H9 (cell line): Measurements from ENCODE around the gene C1QL1. TPM values are rescaled to one million over a fixed set of nuclear protein-coding genes. Genes with fewer than 3 reads are reported as not detected.

Source experiments
- DNase-seq: peaks from one replicate; pipeline ENCODE4 v3.0.0-alpha.2; 2017
- H2AFZ ChIP-seq: one replicate; pipeline ENCODE4 v1.6.1; 2013; ENCODE audit warnings: mild to moderate bottlenecking, low read length, control low read depth, moderate library complexity
- H2AK5ac ChIP-seq: 2 replicates; pipeline ENCODE4 v1.6.1; 2013; ENCODE audit warnings: low read length, control low read depth, mixed read lengths; ENCODE audit not compliant: insufficient read length
- H2BK120ac ChIP-seq: one replicate; pipeline ENCODE4 v1.6.1; 2013; ENCODE audit warnings: low read depth, mild to moderate bottlenecking, low read length, control low read depth, inconsistent platforms; ENCODE audit not compliant: poor library complexity, severe bottlenecking
- H2BK12ac ChIP-seq: 2 replicates; pipeline ENCODE4 v1.6.1; 2013; ENCODE audit warnings: low read length, control low read depth, mixed read lengths, low read depth; ENCODE audit not compliant: insufficient read length
- H2BK15ac ChIP-seq: 2 replicates; pipeline ENCODE4 v1.6.1; 2013; ENCODE audit warnings: low read depth, low read length, control low read depth
- H2BK20ac ChIP-seq: one replicate; pipeline ENCODE4 v1.6.1; 2013; ENCODE audit warnings: low read depth, mild to moderate bottlenecking, low read length, control low read depth, inconsistent platforms; ENCODE audit not compliant: poor library complexity, severe bottlenecking
- H2BK5ac ChIP-seq: 2 replicates; pipeline ENCODE4 v1.6.1; 2013; ENCODE audit warnings: low read length, control low read depth, mixed read lengths; ENCODE audit not compliant: insufficient read length
- H3K14ac ChIP-seq: 2 replicates; pipeline ENCODE4 v1.6.1; 2013; ENCODE audit warnings: low read length, control low read depth; ENCODE audit not compliant: insufficient read depth
- H3K18ac ChIP-seq: 2 replicates; pipeline ENCODE4 v1.6.1; 2013; ENCODE audit warnings: low read depth, mild to moderate bottlenecking, mixed read lengths, low read length, control low read depth; ENCODE audit not compliant: insufficient read length
- H3K23ac ChIP-seq: 2 replicates; pipeline ENCODE4 v1.6.1; 2013; ENCODE audit warnings: low read length, control low read depth, mixed read lengths, low read depth; ENCODE audit not compliant: insufficient read length
- H3K23me2 ChIP-seq: 2 replicates; pipeline ENCODE4 v1.6.1; 2013; ENCODE audit warnings: low read depth, mild to moderate bottlenecking, mixed read lengths, low read length, control low read depth; ENCODE audit not compliant: insufficient read length, poor library complexity, severe bottlenecking
- H3K27ac ChIP-seq: 2 replicates; pipeline ENCODE4 v1.5.1; 2013; ENCODE audit warnings: low read length, control low read depth, mixed read lengths, low read depth; ENCODE audit not compliant: insufficient read length
- H3K27me3 ChIP-seq: 2 replicates; pipeline ENCODE4 v1.6.1; 2013; ENCODE audit warnings: low read length, control low read depth, inconsistent platforms; ENCODE audit not compliant: insufficient read depth
- H3K4ac ChIP-seq: 2 replicates; pipeline ENCODE4 v1.6.1; 2013; ENCODE audit warnings: low read depth, mild to moderate bottlenecking, control low read depth, inconsistent platforms, low read length, moderate library complexity
- H3K4me1 ChIP-seq: 2 replicates; pipeline ENCODE4 v1.6.1; 2013; ENCODE audit warnings: low read length, control low read depth, inconsistent platforms; ENCODE audit not compliant: insufficient read depth
- H3K4me2 ChIP-seq: 2 replicates; pipeline ENCODE4 v1.6.1; 2013; ENCODE audit warnings: low read length, control low read depth, mixed read lengths; ENCODE audit not compliant: insufficient read length, insufficient read depth
- H3K56ac ChIP-seq: 2 replicates; pipeline ENCODE4 v1.6.1; 2013; ENCODE audit warnings: low read depth, mild to moderate bottlenecking, mixed read lengths, low read length, control low read depth; ENCODE audit not compliant: insufficient read length
- H3K79me1 ChIP-seq: 2 replicates; pipeline ENCODE4 v1.6.1; 2013; ENCODE audit warnings: low read depth, mild to moderate bottlenecking, moderate library complexity, low read length, control low read depth, inconsistent platforms; ENCODE audit not compliant: insufficient read depth, poor library complexity, severe bottlenecking
- H3K79me2 ChIP-seq: 2 replicates; pipeline ENCODE4 v1.6.1; 2013; ENCODE audit warnings: low read length, control low read depth, inconsistent platforms; ENCODE audit not compliant: insufficient read depth
- H3K9ac ChIP-seq: 2 replicates; pipeline ENCODE4 v1.6.1; 2013; ENCODE audit warnings: low read length, control low read depth, mixed read lengths; ENCODE audit not compliant: insufficient read length; ENCODE audit errors: extremely low read depth
- H3K9me3 ChIP-seq: one replicate; pipeline ENCODE4 v1.6.1; 2013; ENCODE audit warnings: low read depth, low read length, inconsistent platforms; ENCODE audit not compliant: control insufficient read depth
- H3T11ph ChIP-seq: one replicate; pipeline ENCODE4 v1.6.1; 2013; ENCODE audit warnings: mild to moderate bottlenecking, low read length, control low read depth, inconsistent platforms
- H4K20me1 ChIP-seq: one replicate; pipeline ENCODE4 v1.6.1; 2013; ENCODE audit not compliant: control insufficient read depth, insufficient read length, insufficient read depth
- H4K5ac ChIP-seq: 2 replicates; pipeline ENCODE4 v1.6.1; 2013; ENCODE audit warnings: low read depth, mild to moderate bottlenecking, mixed read lengths, low read length, control low read depth; ENCODE audit not compliant: insufficient read length
- H4K8ac ChIP-seq: replicated peaks from 2 replicates; pipeline ENCODE4 v1.6.1; 2013; ENCODE audit warnings: low read length, control low read depth, mixed read lengths, low read depth; ENCODE audit not compliant: insufficient read length
- H4K91ac ChIP-seq: 2 replicates; pipeline ENCODE4 v1.6.1; 2013; ENCODE audit warnings: low read depth, mild to moderate bottlenecking, moderate library complexity, mixed read lengths, low read length, control low read depth; ENCODE audit not compliant: insufficient read length
- H3K27ac Mint-ChIP-seq, 3 experiments: 2 replicates in 2 of 3; 3 replicates in 1 of 3; pipeline ENCODE4 v1.8.0; 2020 to 2021; ENCODE audit warnings: mixed read lengths in 3 of 3, mild to moderate bottlenecking in 1 of 3, moderate library complexity in 1 of 3
- H3K27me3 Mint-ChIP-seq: 2 replicates; pipeline ENCODE4 v1.8.0; 2021; ENCODE audit warnings: low read depth, mild to moderate bottlenecking, moderate library complexity, mixed read lengths
- H3K36me3 Mint-ChIP-seq, 3 experiments: 2 replicates in 2 of 3; 3 replicates in 1 of 3; pipeline ENCODE4 v1.8.0; 2020 to 2021; ENCODE audit warnings: low read depth in 3 of 3, mixed read lengths in 3 of 3; ENCODE audit not compliant: insufficient read depth in 1 of 3
- H3K4me1 Mint-ChIP-seq, 2 experiments: 2 replicates each; pipeline ENCODE4 v1.8.0; 2020; ENCODE audit warnings: mixed read lengths in 2 of 2
- H3K4me3 Mint-ChIP-seq, 2 experiments: 2 replicates in 1 of 2; 3 replicates in 1 of 2; pipeline ENCODE4 v1.8.0; 2020 to 2021; ENCODE audit warnings: mild to moderate bottlenecking in 2 of 2, mixed read lengths in 2 of 2, moderate library complexity in 1 of 2
- H3K9me3 Mint-ChIP-seq, 2 experiments: 2 replicates in 1 of 2; 3 replicates in 1 of 2; pipeline ENCODE4 v1.8.0; 2020; ENCODE audit warnings: mild to moderate bottlenecking in 2 of 2, mixed read lengths in 2 of 2, moderate library complexity in 1 of 2
- WGBS: extraction: QIAGEN DNeasy Blood & Tissue Kit; methylation state at CpG from one replicate; pipeline ENCODE4 v1.1.7; 2013; ENCODE audit warnings: missing lambda C conversion rate, low lambda C conversion rate, mixed read lengths; ENCODE audit not compliant: insufficient read length; ENCODE audit errors: extremely low coverage; 5-methylcytosine and 5-hydroxymethylcytosine counted together
- total RNA-seq: library from RNA; stranded (reverse); gene quantifications from 2 replicates; pipeline ENCODE4 v1.2.1, GENCODE V29; 2021
- TF ChIP-seq, protein P1 (sequence below): fragments of 200-600 bp; sonication (generic); conservative IDR thresholded peaks from 3 replicates; pipeline ENCODE4 v1.8.0; 2021; ENCODE audit warnings: antibody characterized with exemption, mild to moderate bottlenecking

The C1QL1 gene
- total RNA-seq, 1 experiment from 2014 or later, result 6.0 TPM

DNA sequence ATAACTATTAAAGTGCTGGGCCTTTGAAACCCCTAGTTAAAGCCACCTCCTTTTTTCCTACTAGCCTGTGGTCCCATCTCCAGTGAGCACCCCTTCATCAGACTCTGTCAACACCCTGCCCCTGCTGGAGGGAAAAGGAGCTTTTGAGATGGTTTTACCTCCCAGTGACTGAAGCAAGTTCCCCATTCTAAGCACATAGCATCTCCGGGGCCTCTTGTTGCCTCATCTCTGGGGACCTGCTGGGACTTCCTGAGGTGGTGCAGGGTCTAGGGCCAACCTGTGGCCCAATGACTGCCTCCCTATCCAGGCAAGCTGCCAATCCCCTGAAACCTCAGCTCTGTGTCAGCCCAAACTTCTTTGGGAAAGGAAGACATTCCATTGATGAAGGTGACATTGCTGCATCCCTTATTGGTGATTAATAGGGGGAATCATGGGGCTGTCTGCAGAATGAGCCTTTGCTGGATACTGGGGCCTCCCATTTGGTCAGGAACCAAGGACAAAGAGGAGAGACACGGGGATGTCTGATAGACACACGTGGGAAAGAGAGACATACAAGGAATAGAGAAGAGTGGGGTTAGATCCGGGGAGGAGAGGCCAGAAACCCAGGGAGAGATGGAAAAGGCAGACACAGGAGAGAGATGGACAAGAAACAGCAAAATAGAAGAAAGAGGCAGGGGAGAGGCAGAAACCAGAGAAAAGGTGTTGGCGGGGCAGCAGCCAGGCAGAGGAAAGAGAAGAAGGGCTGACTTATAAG, 2.4 kb downstream of the C1QL1 start:
- Histone ChIP-seq H2AK5ac (no peak overlapping the region), H2BK12ac (no peak overlapping the region), H3K9ac (no peak overlapping the region), H3K56ac (no peak overlapping the region), H2BK20ac (no peak overlapping the region), H4K91ac (no peak overlapping the region), H2BK5ac (no peak overlapping the region), H3K18ac (no peak overlapping the region), H3K4ac (no peak overlapping the region), H2BK120ac (no peak overlapping the region), H4K20me1 (no peaks in the 10 kb centered on the region), H3K79me1 (no peaks in the 10 kb centered on the region), H3K27me3 (peaks cover 31% of the 10 kb centered on the region), H2AFZ (no peak overlapping the region), H3K14ac (no peak overlapping the region; the same call in 1 of the 2 replicates), H3K4me1 (no peaks in the 10 kb centered on the region), H3K79me2 (no peaks in the 10 kb centered on the region), H2BK15ac (no peak overlapping the region), H3K9me3 (no peaks in the 10 kb centered on the region), H4K5ac (no peak overlapping the region), H4K8ac (no peak overlapping the region), H3K23ac (no peak overlapping the region), H3T11ph (no peak overlapping the region), H3K23me2 (peaks cover 27% of the 10 kb centered on the region), H3K27ac (no peak overlapping the region), H3K4me2 (no peak overlapping the region)
- WGBS, result no CpG with 5 or more reads among the region's 5 CpGs
- Mint-ChIP-seq H3K36me3 (peaks cover 0 to 1% (median 0%) of the 10 kb centered on the region in 3 experiments; a peak in 1 of 7 replicates), H3K9me3 (peaks cover 0 to 2% of the 10 kb centered on the region in 2 experiments; a peak in 1 of 5 replicates), H3K27me3 (peaks cover 68% of the 10 kb centered on the region), H3K27ac (no peak overlapping the region), H3K4me3 (peak overlapping the region in 1 of 2 experiments; percentile 3; a peak in 2 of 5 replicates), H3K4me1 (peaks cover 18 to 30% of the 10 kb centered on the region in 2 experiments)
- TF ChIP-seq, protein P1, sequence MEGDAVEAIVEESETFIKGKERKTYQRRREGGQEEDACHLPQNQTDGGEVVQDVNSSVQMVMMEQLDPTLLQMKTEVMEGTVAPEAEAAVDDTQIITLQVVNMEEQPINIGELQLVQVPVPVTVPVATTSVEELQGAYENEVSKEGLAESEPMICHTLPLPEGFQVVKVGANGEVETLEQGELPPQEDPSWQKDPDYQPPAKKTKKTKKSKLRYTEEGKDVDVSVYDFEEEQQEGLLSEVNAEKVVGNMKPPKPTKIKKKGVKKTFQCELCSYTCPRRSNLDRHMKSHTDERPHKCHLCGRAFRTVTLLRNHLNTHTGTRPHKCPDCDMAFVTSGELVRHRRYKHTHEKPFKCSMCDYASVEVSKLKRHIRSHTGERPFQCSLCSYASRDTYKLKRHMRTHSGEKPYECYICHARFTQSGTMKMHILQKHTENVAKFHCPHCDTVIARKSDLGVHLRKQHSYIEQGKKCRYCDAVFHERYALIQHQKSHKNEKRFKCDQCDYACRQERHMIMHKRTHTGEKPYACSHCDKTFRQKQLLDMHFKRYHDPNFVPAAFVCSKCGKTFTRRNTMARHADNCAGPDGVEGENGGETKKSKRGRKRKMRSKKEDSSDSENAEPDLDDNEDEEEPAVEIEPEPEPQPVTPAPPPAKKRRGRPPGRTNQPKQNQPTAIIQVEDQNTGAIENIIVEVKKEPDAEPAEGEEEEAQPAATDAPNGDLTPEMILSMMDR, result no peak
- no peak for DNase-seq
